ENCODE data around the gene RELL2.

Gene RELL2

GRCh38 chr5:141664733-141665461 lies 28.1 kb downstream of the RELL2 start:
- peak; percentile 97 for TF ChIP-seq CTCF (IDR thresholded peaks at IDR 0.05)

GRCh38 chr5:141665995-141666940 lies 29.5 kb downstream of the RELL2 start:
- no peak for TF ChIP-seq CTCF (IDR thresholded peaks at IDR 0.05)

- no peak for TF ChIP-seq CTCF (IDR thresholded peaks at IDR 0.05)
Observed at GRCh38 chr5:141668601-141669265, 31.9 kb downstream of the RELL2 start.

GRCh38 chr5:141669520-141669919 lies 32.7 kb downstream of the RELL2 start:
- TF ChIP-seq CTCF (IDR thresholded peaks at IDR 0.05) = no peak

GRCh38 chr5:141672071-141672840 lies 35.5 kb downstream of the RELL2 start:
- TF ChIP-seq CTCF (IDR thresholded peaks at IDR 0.05) = no peak

- no peak for TF ChIP-seq CTCF (IDR thresholded peaks at IDR 0.05)
Observed at GRCh38 chr5:141672841-141673813, 36.3 kb downstream of the RELL2 start.

Measured in LNCAP (cell line).